ENCODE measurements around the gene NUP160.
A peak's percentile ranks its signal among the peaks of the same experiment; 100 is the strongest.
"Not testable (repeated sequence)": the region's sequence is repeated elsewhere in the genome, so short reads cannot be mapped to it uniquely, and the experiment has no call there.

The NUP160 gene

GRCh38 chr11:47766509-47767227 is 81.5 kb downstream of the NUP160 start:
- Histone ChIP-seq H4K20me1 (ENCODE audit: insufficient read depth, low read length, poor library complexity, severe bottlenecking) (peaks cover 35% of the 10 kb centered on the region), H3K79me2 (ENCODE audit: insufficient read depth, low read length) (peaks cover 65% of the 10 kb centered on the region), H3F3A (ENCODE audit: low read depth) (no peaks in the 10 kb centered on the region), H3K9ac (ENCODE audit: low read depth, low read length, poor library complexity, severe bottlenecking) (peak overlapping the region; percentile 90), H3K9me3 (ENCODE audit: insufficient read depth, low read depth, low read length) (no peaks in the 10 kb centered on the region), H3K4me3 (ENCODE audit: low read length, poor library complexity, severe bottlenecking) (peak overlapping the region; percentile 88), H3K4me1 (ENCODE audit: insufficient read depth, low read length, poor library complexity, severe bottlenecking) (peaks cover 21% of the 10 kb centered on the region), H3K27me3 (ENCODE audit: insufficient read depth, low read length, poor library complexity, severe bottlenecking) (no peaks in the 10 kb centered on the region), H3K9me2 (replicated peaks; ENCODE audit: low read depth, low read length) (no peaks in the 10 kb centered on the region), H3K4me2 (ENCODE audit: low read depth, low read length, poor library complexity, severe bottlenecking) (peak overlapping the region; percentile 86), H3K36me3 (ENCODE audit: insufficient read depth, low read length) (peaks cover 15% of the 10 kb centered on the region; the same call in 1 of the 2 replicates), H2AFZ (ENCODE audit: low read length) (peak overlapping the region; percentile 19; the same call in 1 of the 2 replicates)
- no peak for TF ChIP-seq EZH2phosphoT487 (IDR thresholded peaks at IDR 0.05; ENCODE audit: borderline replicate concordance)
- TF ChIP-seq, protein P1, sequence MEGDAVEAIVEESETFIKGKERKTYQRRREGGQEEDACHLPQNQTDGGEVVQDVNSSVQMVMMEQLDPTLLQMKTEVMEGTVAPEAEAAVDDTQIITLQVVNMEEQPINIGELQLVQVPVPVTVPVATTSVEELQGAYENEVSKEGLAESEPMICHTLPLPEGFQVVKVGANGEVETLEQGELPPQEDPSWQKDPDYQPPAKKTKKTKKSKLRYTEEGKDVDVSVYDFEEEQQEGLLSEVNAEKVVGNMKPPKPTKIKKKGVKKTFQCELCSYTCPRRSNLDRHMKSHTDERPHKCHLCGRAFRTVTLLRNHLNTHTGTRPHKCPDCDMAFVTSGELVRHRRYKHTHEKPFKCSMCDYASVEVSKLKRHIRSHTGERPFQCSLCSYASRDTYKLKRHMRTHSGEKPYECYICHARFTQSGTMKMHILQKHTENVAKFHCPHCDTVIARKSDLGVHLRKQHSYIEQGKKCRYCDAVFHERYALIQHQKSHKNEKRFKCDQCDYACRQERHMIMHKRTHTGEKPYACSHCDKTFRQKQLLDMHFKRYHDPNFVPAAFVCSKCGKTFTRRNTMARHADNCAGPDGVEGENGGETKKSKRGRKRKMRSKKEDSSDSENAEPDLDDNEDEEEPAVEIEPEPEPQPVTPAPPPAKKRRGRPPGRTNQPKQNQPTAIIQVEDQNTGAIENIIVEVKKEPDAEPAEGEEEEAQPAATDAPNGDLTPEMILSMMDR (conservative IDR thresholded peaks at IDR 0.05; ENCODE audit: low read length) = no peak

DNA sequence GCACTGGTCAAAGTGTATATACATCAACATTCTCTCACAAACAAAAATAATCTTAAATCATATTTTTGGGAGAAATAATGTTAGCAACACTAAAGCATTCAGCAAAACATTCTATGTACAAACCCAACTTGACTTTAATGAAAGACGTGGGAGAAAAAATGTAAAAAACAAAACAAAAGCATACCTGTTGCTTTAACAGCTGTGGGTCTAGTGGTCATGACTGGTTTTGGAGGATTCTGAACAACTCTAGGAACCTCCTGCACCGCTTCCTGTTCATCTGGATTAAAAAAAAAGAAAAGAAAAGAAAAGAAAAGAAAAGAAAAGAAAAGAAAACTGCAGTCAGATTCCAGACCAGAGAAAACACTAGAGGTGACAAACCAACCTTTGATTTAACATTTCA is 83.1 kb downstream of the NUP160 start:
- peaks cover 21% of the 10 kb centered on the region for H3K4me1 ChIP-seq (ENCODE audit: insufficient read depth, low read length, poor library complexity, severe bottlenecking)
- H3K9ac ChIP-seq (ENCODE audit: low read depth, low read length, poor library complexity, severe bottlenecking) = peak overlapping the region; percentile 90
- H3K9me2 ChIP-seq (replicated peaks; ENCODE audit: low read depth, low read length) = no peaks in the 10 kb centered on the region
- no peak for TF ChIP-seq EZH2phosphoT487 (IDR thresholded peaks at IDR 0.05; ENCODE audit: borderline replicate concordance)
- TF ChIP-seq, protein P1 (conservative IDR thresholded peaks at IDR 0.05; ENCODE audit: low read length) = no peak
- no peaks in the 10 kb centered on the region for H3K9me3 ChIP-seq (ENCODE audit: insufficient read depth, low read depth, low read length)
- no peaks in the 10 kb centered on the region for H3K27me3 ChIP-seq (ENCODE audit: insufficient read depth, low read length, poor library complexity, severe bottlenecking)
- peaks cover 49% of the 10 kb centered on the region for H4K20me1 ChIP-seq (ENCODE audit: insufficient read depth, low read length, poor library complexity, severe bottlenecking)
- H3K36me3 ChIP-seq (ENCODE audit: insufficient read depth, low read length) = peaks cover 31% of the 10 kb centered on the region; the same call in 1 of the 2 replicates
- no peak overlapping the region for H2AFZ ChIP-seq (ENCODE audit: low read length)
- no peaks in the 10 kb centered on the region for H3F3A ChIP-seq (ENCODE audit: low read depth)
- peaks cover 80% of the 10 kb centered on the region for H3K79me2 ChIP-seq (ENCODE audit: insufficient read depth, low read length)
- H3K4me3 ChIP-seq (ENCODE audit: low read length, poor library complexity, severe bottlenecking) = peak overlapping the region; percentile 88
- H3K4me2 ChIP-seq (ENCODE audit: low read depth, low read length, poor library complexity, severe bottlenecking) = peak overlapping the region; percentile 86

DNA sequence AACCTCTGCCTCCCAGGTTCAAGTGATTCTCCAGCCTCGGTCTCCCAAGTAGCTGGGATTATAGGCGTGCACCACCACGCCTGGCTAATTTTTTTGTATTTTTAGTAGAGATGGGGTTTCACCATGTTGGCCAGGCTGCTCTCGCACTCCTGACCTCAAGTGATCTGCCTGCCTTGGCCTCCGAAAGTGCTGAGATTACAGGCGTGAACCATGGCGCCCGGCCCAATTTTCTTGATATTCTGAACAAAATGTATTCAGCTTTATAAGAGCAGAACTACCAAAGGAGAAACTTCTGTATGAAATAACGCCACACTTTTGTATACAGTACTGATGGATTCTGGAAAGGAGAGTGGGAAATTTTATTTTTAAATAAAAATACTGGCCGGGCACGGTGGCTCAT is 88.9 kb downstream of the NUP160 start:
- not testable (repeated sequence) for H3F3A ChIP-seq (ENCODE audit: low read depth); H3K4me1 ChIP-seq (ENCODE audit: insufficient read depth, low read length, poor library complexity, severe bottlenecking); H3K9me2 ChIP-seq (replicated peaks; ENCODE audit: low read depth, low read length); H3K9ac ChIP-seq (ENCODE audit: low read depth, low read length, poor library complexity, severe bottlenecking); H3K27me3 ChIP-seq (ENCODE audit: insufficient read depth, low read length, poor library complexity, severe bottlenecking); H3K4me2 ChIP-seq (ENCODE audit: low read depth, low read length, poor library complexity, severe bottlenecking); H3K4me3 ChIP-seq (ENCODE audit: low read length, poor library complexity, severe bottlenecking); H2AFZ ChIP-seq (ENCODE audit: low read length); H3K9me3 ChIP-seq (ENCODE audit: insufficient read depth, low read depth, low read length)
- Histone ChIP-seq H3K36me3 (ENCODE audit: insufficient read depth, low read length) (peaks cover 58% of the 10 kb centered on the region; the same call in 1 of the 2 replicates), H4K20me1 (ENCODE audit: insufficient read depth, low read length, poor library complexity, severe bottlenecking) (peaks cover 33% of the 10 kb centered on the region), H3K79me2 (ENCODE audit: insufficient read depth, low read length) (peaks cover 77% of the 10 kb centered on the region)

DNA sequence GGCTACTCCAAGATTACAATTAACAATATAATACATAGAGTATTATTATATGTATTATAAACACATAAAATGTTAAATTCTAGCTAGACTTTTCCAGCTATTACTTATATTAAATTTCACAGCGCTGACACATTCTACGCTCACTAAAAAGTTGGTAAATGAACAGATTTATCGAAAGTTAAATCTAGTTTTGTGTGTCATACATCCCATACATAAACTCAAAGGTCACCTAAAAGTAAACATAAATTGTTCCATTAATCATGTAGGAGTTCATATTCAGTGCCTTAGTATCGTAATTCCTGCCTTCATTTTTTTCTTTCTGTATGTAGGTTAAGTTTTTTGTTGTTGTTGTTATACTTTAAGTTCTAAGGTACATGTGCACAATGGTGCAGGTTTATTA is 91.9 kb downstream of the NUP160 start:
- H3K9me2 ChIP-seq (replicated peaks; ENCODE audit: low read depth, low read length) = no peaks in the 10 kb centered on the region
- no peak overlapping the region for H2AFZ ChIP-seq (ENCODE audit: low read length)
- no peak overlapping the region for H3K4me2 ChIP-seq (ENCODE audit: low read depth, low read length, poor library complexity, severe bottlenecking)
- peaks cover 63% of the 10 kb centered on the region for H3K79me2 ChIP-seq (ENCODE audit: insufficient read depth, low read length)
- H4K20me1 ChIP-seq (ENCODE audit: insufficient read depth, low read length, poor library complexity, severe bottlenecking) = peaks cover 21% of the 10 kb centered on the region
- TF ChIP-seq, protein P1 (conservative IDR thresholded peaks at IDR 0.05; ENCODE audit: low read length) = no peak
- TF ChIP-seq EZH2phosphoT487 (IDR thresholded peaks at IDR 0.05; ENCODE audit: borderline replicate concordance) = no peak
- H3F3A ChIP-seq (ENCODE audit: low read depth) = no peaks in the 10 kb centered on the region
- peaks cover 67% of the 10 kb centered on the region for H3K36me3 ChIP-seq (ENCODE audit: insufficient read depth, low read length)
- H3K9ac ChIP-seq (ENCODE audit: low read depth, low read length, poor library complexity, severe bottlenecking) = no peak overlapping the region
- no peaks in the 10 kb centered on the region for H3K27me3 ChIP-seq (ENCODE audit: insufficient read depth, low read length, poor library complexity, severe bottlenecking)
- no peak overlapping the region for H3K4me3 ChIP-seq (ENCODE audit: low read length, poor library complexity, severe bottlenecking)
- H3K4me1 ChIP-seq (ENCODE audit: insufficient read depth, low read length, poor library complexity, severe bottlenecking) = no peaks in the 10 kb centered on the region
- no peaks in the 10 kb centered on the region for H3K9me3 ChIP-seq (ENCODE audit: insufficient read depth, low read depth, low read length)
